Measurements from ENCODE around the gene NMNAT2. TPM values are rescaled to one million over a fixed set of nuclear protein-coding genes. Genes with fewer than 3 reads are reported as not detected.

The NMNAT2 gene
- total RNA-seq, 1 donor from 2014 or later = 2.1 TPM

DNA sequence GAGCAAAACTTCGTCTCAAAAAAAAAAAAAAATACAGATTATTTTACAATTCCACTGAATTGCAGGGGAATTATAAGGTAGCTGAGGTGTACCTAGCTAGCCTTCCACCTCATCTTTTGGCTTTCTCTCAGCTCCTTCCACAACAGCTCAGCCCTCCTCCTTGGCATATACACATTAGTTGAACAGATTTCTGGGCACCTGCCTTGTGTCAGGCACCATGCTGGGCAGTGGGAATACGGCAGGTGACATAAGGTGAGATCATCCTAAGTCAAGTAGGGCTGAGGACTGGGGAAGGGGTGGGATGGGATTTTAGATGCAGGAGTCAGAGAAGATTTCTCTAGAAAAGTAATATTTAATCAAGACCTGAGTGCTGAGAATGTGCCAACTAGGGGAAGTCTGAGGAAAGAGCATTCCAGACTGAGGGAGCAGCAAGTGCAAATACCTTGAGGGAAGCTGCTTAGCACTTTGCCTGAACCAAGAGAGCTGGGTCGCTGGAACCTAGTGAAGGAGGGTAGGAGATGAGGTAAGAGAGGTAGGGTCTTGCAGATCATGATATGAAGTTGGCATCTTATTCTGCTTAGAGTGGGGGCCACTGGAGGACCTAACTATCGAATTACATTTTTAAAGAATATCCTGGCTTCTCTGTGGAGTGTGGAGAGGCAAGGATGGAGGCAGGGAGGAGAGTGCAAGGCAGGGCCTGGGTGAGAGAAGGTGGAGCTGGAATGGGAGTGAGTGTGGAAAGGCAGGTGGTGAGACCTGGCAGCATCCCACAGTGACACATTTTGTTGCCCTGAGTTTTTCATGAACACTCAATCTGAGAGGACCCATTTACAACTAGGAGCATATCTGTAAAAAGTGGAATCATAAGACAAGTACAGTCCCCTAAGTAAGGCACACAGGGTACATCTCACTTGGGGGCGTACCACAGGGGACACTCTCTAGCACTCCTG, 203.9 kb downstream of the NMNAT2 start:
- ATAC-seq (ENCODE audit: poor library complexity) = no peak
- no peak for DNase-seq
- intact Hi-C loops (cut with DNase I) = no loop called here

DNA sequence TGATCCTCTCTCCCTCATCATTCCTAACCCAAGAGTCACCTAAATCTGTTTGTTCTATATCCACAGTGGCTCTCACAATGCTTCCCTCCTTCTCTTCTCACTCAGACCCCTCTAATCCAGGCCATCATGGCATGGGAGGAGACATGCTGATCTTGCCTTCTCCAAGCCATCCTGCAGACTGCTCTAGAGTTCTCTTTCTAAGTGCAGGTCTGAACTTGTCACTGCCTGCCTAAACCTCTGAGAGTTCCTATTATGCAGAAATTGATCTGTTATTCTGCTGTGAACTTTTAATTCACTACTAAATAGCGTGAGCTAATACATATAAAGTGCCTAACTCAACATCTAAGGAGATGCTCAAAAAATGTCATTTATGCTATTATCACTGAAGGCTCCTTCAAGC, 205.3 kb downstream of the NMNAT2 start:
- no peak for ATAC-seq (ENCODE audit: poor library complexity)
- intact Hi-C loops (cut with DNase I) = no loop called here
- no peak for DNase-seq

DNA sequence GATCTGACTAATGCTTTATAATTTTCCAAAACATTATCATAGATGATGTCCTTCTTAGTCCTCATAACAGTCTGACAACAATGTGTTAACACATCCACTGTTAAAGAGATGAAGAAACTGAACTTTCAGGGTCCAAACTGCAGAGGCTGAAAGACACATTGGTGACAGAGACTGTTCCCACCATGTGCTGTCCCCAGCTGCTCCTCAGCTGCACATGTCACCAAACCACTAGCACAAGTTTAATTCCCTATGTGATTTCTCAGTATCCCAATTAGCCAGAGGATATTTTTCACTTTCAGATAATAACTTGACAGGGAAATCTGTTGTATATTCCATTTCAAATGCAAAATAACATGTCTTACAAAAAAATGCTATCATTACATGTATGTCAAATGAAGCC, 207.5 kb downstream of the NMNAT2 start:
- ATAC-seq (ENCODE audit: poor library complexity) (no peak), DNase-seq (no peak)
- intact Hi-C loops (cut with DNase I) = no loop called here

DNA sequence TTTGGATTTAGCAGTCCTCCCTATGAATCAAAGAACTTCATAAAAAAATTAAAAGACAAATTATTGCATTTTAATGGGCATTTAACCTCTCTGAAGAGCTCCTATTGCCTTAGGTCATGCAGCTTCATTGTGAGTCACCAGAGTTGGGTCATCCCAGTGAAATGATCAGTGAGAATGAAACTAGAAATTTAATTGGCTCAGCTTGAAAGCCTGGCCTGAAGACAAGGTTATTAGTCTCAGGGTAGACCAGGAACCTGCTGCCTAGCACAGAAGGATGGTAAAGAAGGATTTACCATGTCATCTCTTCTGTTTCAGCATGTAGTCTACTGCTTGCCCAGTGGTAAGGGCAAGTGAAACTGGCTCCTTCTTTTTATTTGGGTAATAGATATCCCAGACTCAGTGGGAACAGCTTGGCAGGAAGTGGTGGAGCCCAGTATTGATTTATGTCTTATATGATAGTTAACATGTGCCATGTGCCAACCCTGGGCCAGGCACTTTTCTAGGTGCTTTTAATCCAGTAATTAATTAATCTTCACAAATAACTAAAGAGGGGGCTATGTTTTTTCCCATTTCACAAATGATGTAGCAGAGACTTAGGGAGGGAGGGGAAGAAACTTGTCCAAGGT, 208.5 kb downstream of the NMNAT2 start:
- intact Hi-C loops (cut with DNase I) = no loop called here
- DNase-seq (no peak), ATAC-seq (ENCODE audit: poor library complexity) (peak; percentile 67)

DNA sequence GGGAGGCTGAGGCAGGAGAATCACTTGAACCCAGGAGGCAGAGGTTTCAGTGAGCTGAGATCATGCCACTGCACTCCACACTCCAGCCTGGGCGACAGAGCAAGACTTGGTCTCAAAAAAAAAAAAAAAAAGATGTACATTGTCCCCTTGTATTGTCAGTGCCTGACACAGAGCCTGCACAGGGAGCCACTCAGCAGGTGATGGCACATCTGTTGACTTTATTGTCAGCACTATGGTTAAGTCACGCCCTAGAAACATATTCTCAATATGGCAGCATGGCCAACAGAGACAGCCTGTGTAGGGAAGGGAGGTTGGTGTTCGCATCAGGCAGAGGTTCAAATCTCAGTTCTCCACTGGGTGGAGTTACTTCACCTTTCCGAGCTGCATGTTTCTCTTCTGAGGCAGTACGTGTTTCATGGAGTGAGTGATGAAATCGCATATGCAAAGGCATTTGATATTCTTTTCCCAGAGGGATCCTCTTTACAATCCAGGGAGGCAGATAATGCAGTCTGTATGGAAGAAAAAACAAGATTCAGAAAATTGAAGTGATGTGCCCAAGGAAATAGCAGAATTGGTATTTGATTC, 211.6 kb downstream of the NMNAT2 start:
- no peak for ATAC-seq (ENCODE audit: poor library complexity)
- intact Hi-C loops (cut with DNase I) = no loop called here
- DNase-seq = no peak

DNA sequence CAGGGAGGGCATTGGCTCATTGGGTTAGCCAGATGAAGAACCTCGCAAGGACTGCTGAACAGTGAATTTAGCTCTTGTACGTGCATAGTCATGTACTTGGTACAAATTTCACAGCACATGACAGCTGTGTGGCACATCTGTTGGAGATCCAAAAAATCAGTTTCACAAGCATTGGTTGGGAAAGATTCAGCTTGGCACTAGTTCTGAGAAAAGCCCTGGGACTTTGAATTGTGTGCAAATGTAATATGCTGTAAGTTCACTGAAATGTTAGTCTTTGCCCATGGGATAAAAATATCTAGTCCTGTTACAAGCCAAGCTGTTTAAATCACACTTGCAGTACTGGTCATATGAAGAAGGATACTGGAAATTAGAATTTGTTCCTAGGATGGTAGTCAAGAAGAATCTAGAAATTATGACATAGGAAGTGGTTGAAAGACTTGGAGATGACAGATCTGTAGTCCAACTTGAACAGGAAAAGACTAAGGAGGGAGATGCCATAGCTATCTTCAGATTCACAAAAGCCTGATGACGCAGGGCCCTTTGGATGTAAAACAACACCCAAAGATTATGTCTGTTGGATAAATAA, 212.9 kb downstream of the NMNAT2 start:
- no peak for DNase-seq

DNA sequence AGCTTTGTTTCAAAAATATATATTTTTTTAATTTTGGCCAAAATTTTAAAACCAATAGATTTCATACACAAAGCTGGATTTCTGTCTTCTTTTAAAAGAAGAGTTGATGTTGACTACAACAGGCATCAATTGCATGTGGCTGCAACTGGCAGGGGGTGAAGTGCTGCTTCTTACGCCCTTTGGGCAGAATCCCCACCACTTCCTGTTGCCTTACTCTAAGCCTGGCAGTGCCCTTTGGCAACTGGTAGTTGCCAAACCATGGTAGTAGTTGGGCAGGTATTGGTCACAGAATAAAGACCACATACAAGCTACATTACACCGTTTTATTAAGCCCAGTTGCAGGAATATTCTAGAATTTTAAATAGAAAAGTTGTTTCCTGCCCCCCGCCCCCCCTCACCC, 215.1 kb downstream of the NMNAT2 start:
- no peak for ATAC-seq (ENCODE audit: poor library complexity)

More for the DNA sequence above, 212.9 kb downstream of the NMNAT2 start:
- ATAC-seq (ENCODE audit: poor library complexity) = peak; percentile 75
- intact Hi-C loops (cut with DNase I) = no loop called here

DNA sequence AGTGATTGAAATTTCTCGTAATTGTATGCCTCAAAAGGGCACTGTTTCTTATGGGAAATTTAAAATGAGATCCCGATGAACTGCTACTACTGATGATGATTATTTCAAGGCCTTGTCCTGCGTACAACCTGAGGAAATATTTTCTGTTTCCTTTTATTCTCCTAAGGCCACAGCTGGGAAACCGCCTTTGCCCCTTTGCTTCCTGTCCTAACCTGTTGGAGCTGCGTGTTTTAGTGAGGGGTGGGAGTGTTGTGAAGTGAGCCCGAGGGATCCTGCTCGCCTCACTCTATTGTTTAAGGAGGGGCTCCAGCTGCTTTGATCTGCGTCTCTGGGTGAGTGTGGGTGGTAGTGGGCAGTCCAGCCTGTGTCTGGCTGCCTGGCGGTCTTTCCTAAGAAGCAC, 217.7 kb downstream of the NMNAT2 start:
- ATAC-seq (ENCODE audit: poor library complexity) = no peak
- DNase-seq = no peak
- intact Hi-C loops (cut with DNase I) = no loop called here

More for the DNA sequence above, 215.1 kb downstream of the NMNAT2 start:
- intact Hi-C loops (cut with DNase I) = no loop called here
- no peak for DNase-seq

DNA sequence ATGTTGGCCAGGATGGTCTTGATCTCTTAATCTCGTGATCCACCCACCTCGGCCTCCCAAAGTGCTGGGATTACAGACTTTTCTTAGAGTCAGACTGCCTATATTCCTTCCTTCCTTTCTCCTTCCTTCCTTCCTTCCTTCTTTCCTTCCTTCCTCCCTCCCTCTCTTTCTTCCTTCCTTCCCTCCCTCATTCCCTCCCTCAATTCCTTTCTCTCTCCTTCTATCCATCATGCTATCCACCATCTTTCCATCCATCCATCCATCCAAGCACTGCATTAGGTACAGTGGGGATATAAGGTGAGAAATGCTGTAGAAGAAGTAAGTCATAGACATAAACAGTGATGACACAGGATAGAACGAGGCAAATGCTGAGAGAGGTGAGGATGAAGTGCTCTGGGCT, 218.9 kb downstream of the NMNAT2 start:
- DNase-seq (no peak), ATAC-seq (ENCODE audit: poor library complexity) (no peak)
- intact Hi-C loops (cut with DNase I) = no loop called here

DNA sequence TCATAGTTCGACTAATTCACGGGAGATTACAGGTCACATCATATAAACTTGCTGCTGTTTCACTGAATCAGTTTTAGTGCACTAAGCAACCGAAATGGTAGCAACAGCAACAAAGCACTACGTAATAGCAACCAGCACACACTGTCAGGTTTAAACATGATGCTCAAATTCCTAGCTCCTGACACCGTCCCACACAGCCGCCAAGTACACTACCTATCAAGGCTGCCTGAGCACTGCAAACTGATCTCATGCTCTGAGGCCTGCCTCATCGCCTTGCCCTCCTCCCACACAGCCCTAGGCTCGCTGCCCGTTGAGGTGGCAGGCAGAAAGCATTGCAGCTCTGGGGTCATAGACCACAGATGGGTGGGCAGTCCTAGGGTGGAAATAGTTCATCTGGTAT, 219.7 kb downstream of the NMNAT2 start:
- intact Hi-C loops (cut with DNase I) = no loop called here
- DNase-seq (no peak), ATAC-seq (ENCODE audit: poor library complexity) (no peak)

Other genes starting within 250 kb of the NMNAT2 start
- 4.0 TPM for gene LAMC2, start 232.1 kb downstream of the NMNAT2 start, total RNA-seq
- 41.1 TPM for gene SMG7, start 54.1 kb upstream of the NMNAT2 start, total RNA-seq
- gene NCF2, start 172.1 kb upstream of the NMNAT2 start, total RNA-seq = 5.7 TPM
- 32.9 TPM for gene ARPC5, start 217.4 kb upstream of the NMNAT2 start, total RNA-seq
- not detected for gene APOBEC4, start 234.9 kb upstream of the NMNAT2 start, total RNA-seq

Data from Right ventricle myocardium superior (tissue), 1 donor.